B cell (primary cell): ENCODE data around the gene NR2E1.

Experiments used
- CTCF ChIP-seq: fragments of 200-600 bp; IDR thresholded peaks from one replicate; pipeline ENCODE4 v1.8.0; 2022; ENCODE audit warnings: antibody characterized with exemption, mild to moderate bottlenecking
- EZH2 ChIP-seq: IDR thresholded peaks from 2 replicates; pipeline ENCODE4 v1.6.1; 2012; ENCODE audit warnings: borderline replicate concordance, low read depth, mild to moderate bottlenecking, moderate library complexity, low read length; ENCODE audit not compliant: insufficient read depth, poor library complexity, severe bottlenecking

DNA sequence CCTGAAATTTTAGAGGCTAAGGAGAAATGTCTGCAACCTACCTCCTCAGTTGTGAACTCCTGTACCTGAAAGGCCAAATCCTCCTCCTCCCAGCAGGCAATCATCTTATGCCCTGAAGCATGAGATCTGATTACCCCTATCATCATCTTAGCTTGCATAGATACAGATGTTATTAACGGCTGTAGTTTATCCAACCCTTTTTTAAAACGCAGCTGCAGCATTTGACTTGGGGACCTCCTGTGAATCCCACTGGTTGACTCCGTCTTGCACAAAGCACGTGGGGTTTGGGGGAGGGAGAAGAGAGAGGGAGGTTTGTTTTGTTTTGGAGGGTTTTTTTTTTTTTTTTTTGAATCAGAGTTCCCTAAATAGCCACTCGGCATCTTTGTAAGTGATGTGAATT, 5.8 kb upstream of the NR2E1 start:
- no peak for TF ChIP-seq CTCF
- TF ChIP-seq EZH2 = no peak
